ENCODE data around the gene KCND3.

DNA sequence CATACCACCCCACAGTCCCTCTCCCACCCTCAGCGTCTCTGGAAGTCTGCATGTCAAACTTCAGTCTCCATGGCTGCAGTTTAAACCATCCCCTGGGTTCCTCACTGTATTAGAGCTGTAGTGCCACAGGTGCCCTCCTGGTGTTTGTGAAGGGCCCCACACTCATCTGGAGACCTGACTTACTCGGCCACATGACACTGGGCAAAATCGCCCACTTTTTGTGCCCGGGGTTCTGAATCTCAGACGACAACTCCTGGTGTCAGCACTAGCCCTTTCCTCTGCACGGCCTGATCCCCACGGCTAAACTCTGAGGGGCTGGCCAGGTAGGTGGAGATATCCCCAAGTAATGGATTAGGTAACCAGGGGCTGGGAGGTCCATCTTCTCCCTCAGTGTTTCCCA is 256.8 kb downstream of the KCND3 start:
- TF ChIP-seq TOX (CRISPR knock-in tag; IDR thresholded peaks at IDR 0.05; ENCODE audit: borderline replicate concordance) (no peak), ZNF8 (CRISPR knock-in tag; IDR thresholded peaks at IDR 0.05) (no peak), ARNTL (CRISPR knock-in tag; IDR thresholded peaks at IDR 0.05; ENCODE audit: borderline replicate concordance, low read depth) (no peak), GLIS3 (CRISPR knock-in tag; IDR thresholded peaks at IDR 0.05) (no peak)
- TF ChIP-seq, protein P1, sequence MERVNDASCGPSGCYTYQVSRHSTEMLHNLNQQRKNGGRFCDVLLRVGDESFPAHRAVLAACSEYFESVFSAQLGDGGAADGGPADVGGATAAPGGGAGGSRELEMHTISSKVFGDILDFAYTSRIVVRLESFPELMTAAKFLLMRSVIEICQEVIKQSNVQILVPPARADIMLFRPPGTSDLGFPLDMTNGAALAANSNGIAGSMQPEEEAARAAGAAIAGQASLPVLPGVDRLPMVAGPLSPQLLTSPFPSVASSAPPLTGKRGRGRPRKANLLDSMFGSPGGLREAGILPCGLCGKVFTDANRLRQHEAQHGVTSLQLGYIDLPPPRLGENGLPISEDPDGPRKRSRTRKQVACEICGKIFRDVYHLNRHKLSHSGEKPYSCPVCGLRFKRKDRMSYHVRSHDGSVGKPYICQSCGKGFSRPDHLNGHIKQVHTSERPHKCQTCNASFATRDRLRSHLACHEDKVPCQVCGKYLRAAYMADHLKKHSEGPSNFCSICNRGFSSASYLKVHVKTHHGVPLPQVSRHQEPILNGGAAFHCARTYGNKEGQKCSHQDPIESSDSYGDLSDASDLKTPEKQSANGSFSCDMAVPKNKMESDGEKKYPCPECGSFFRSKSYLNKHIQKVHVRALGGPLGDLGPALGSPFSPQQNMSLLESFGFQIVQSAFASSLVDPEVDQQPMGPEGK (CRISPR knock-in tag; IDR thresholded peaks at IDR 0.05; ENCODE audit: borderline replicate concordance): no peak

All from SK-N-SH treated with all-trans-retinoic acid at 6 μM for 48 hours (cell line).